ENCODE results near the gene PDSS2.
"Not testable (repeated sequence)": the region's sequence is repeated elsewhere in the genome, so short reads cannot be mapped to it uniquely, and the experiment has no call there.

PDSS2 gene

DNA sequence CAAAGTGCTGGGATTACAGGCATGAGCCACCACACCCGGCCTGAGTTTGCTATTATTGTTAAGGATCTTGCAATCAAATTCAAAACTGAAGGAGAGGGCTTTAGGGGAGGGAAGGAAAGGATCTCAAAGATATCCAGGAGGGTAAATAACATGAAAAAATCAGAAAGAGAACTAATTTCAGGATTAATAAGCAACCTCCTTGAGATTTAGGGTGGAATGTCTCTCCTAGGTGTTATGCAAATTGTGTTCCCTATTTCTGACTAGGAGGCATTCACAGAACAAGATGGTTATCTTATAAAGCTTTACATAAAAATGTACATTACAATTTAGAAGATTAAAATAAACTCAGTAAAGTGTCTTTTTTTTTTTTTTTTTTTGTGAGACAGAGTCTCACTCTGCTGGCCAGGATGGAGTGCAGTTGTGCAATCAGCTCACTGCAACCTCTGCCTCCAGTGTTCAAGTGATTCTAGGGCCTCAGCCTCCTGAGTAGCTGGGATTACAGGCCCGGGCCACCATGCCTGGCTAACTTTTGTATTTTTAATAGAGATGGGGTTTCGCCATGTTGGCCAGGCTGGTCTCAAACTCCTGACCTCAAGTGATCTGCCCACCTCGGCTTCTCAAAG lies 252.0 kb downstream of the PDSS2 start:
- no peak for DNase-seq

DNA sequence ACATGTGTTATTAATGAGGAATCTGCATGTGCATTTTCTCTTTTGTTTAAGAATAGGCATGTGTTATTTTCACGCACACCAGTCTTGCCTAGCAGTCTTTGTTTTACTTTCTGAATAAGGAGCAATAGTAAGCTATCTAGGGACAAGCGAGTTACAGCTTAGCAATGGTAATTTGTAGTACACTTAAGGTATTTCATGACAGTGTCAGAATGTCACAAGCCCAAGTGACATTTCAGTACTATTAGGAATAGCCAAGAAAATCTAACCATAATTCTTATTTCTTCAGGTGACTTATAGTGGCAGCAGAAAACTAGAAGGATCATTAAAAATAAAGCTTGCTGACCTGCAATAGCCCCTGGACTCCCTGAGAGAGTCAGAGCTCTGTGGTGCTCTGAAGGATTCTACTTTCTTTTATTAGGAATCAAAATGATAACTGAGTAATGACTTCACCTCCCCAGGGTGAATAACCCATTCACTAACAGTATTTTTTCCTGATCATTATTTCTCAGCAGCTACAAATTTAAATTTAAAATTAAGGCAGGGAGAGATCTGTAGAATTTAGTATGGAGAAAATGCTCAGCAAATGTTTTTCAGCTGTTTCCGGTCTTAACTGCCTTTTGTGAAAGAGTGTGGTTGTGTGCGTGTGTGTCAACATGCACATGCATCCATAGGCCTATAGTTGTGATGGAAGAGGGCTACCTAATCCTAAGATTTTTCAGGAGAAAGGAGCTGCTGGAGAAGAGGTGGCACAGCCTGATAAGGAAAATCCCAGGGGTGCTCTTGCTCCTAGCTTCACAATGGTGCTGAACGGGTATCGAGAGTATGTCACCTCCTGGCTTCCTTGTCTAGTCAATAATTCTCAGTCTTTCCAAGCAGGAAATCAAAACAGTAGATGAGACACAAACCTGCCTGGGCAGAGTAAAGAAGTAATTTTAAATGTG lies 254.0 kb downstream of the PDSS2 start:
- DNase-seq = no peak

DNA sequence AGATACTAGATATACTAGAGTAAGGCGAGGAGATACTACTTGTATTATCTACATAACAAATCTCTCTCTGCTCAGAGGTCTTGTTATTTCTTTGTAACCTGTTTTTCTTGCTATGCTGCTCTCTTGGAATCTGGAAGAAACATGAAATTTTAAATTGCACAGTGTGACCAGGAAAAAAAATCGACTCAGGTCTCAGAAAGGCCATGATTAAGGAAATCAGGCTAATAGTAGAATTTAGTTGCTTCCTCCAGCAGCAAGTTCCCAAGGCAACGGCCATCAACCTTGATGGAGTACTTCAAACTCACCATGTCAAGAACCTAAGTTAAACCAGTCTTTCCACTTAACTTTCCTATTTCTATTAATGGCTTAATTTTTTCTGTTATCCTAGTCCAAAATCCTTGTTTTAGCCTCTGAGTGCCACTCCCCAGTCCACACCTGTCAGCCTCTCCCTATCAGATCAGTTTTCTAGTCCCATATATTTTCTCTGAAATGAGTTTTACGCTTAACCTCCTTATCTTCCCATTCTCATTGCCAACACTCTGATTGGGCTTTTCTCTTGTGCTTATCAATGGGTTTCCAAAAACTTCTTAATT lies 256.4 kb downstream of the PDSS2 start:
- no peak for DNase-seq

DNA sequence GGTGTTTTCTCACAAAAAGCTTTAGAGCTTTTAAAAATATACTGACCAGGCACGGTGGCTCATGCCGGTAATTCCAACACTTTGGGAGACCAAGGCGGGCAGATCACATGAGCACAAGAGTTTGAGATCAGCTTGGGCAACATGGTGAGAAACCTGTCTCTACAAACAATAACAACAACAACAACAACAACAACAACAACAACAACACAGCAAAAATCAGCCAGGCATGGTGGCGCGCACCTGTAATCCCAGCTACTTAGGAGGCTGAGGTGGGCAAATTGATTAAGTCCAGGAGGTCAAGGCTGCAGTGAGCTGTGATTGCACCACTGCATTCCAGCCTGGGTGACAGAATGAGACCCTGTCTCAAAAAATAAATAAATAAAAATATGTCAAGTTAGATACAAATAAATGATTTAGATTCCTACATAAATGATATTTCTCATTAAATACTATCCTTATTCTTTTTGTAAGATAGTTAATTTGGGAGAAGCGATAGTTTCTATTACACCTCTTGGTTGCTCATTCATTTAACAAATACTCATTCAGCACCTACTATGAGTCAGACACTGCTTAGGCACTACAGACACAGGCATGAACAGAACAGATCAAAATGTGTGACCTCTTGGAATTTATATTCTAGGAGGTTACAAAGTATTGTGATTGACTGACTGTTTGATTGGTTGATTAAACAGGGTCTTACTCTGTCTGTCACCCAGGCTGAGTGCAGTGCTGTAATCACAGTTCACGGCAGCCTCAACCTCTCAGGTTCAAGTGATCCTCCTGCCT lies 260.5 kb downstream of the PDSS2 start:
- no peak for DNase-seq

DNA sequence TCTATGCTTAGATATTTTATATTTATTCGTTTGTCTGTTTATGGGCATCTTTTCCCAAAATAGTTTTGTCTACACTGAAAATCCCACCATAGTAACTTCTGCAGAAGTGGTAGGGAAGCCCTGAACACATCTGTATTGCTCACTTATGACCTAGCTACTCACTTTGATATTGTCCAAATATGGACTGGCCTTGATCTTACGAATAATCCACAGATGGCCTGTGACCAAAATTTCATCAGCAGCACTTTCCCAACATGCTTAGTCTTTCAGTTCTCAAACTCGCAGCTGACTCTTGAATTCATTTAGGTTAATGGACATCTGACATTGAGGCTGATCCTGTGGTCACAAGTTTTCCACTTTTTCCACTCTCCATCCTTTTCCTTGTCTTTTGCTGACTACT lies 263.2 kb downstream of the PDSS2 start:
- DNase-seq = no peak

GRCh38 chr6:107194723-107195122 lies 264.6 kb downstream of the PDSS2 start:
- not testable (repeated sequence) for DNase-seq

- DNase-seq = no peak
Observed at GRCh38 chr6:107192830-107193229, 266.5 kb downstream of the PDSS2 start.

GRCh38 chr6:107187630-107188029 lies 271.7 kb downstream of the PDSS2 start:
- DNase-seq = no peak

DNA sequence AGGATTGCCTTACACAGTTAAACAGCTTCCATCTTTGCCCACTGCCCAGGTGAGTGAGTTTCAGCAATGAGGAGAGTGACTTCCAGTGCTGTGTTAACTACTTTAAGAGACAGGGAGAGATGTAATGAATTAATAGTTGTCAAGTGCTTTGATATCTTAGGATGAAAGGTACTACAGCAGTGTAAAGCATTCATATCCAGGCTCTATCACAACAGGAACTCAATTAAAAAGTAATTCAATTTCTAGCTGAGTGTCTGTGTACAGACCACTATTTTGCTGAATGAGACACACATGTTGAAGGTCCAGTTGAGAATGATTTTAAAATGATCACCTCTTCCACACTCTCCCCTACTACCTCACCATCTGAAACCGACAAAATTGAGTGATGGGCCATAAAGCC lies 273.3 kb downstream of the PDSS2 start:
- no peak for DNase-seq

DNA sequence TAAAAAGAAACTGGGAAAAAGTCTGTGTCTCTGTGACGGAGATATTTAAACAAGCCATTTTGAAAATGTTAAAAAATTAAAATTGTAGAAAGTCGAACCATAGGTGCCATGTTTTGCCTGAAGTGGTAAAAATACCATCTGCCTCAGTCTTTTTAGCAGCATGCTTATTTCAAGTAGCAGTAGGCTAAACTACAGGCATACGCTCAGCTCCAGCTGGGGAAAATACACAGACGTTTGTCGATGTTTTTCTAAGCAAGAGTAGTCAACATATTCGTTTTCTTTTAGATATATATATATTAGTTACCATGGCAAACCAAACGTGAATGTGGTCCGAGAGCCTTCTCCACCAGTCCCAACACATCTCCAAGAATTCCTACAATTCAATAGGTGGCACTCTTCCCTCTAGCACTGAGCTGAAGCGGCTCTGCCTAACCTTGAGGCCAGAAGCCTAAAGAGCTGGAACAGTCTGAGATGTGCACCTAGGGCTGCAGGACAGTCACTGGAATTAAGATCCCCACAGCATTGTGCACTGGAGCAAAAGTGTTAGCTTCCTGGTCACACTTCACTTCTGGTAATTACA lies 273.9 kb downstream of the PDSS2 start:
- DNase-seq = no peak

DNA sequence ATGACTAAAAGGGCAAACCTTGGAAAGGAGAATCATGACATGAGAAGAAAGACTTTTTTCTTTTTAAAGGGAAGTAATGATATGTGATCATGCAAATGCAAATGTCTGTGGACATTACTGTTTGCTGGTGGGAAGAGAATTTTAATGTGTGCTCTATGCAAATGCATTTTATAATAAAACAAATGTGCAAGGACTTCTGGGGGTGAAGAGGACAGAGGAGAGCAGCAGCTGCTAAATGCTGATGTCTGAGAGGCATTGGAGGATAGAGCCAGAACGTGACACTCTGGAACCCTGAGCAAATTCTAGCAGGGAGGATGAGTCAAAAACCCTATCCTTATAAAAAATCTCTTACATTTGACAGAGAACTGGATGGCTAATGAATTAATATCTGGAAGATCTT lies 274.9 kb downstream of the PDSS2 start:
- no peak for DNase-seq

DNA sequence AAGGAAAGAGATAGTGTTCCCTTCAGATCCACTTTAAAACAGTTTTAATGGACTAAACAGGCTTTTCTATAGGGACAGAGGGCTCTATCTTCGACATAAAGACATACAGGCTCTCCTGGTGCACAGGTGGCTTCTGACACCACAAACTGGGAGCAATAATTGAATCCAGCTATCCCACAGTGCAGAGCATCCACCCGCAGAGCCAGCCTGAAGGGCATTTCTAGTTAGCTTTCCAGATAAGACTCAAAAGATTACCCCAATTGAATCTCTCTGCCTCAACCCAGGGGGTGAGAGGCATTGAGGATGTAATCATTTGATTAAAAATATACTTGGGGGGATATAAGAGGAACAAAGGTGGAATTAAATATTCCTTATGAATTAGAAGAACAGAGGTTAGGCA lies 279.3 kb downstream of the PDSS2 start:
- DNase-seq = no peak

DNA sequence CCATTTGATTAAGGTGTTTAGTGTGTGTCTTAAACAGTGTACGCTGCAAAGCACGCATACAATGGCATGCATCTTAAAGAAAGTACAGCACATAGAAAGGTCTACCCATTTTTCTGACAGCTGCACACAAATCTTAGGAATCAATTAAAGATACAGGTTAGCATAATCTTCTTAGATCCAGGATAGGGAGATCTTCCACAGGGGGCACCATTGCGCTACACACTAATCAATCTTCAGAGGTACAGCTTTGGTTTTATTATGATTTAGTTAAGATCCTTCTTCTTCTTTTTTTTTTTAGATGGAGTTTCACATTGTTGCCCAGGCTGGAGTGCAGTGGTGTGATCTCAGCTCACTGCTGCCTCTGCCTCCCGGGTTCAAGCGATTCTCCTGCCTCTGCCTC lies 280.4 kb downstream of the PDSS2 start:
- DNase-seq = no peak

DNA sequence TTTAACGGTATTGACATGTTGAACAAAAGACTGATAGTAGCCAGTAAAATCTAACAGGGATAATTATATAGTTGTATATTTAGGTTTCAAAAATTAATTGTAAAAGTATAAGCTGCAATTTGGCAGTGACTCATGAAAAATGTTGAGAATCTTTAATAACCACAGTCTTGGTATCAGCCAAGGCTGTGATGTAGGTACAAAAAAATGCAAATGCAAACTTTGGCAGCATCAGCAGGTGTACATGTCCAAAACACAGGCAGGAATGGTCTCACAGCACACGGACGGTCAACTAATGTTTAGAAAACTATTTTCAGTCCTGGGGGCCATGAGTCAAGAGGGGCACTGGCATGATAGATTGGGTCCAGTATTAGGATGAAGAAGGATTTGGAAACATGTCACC lies 285.6 kb downstream of the PDSS2 start:
- no peak for DNase-seq

- DNase-seq = no peak
Observed at GRCh38 chr6:107171513-107171912, 287.9 kb downstream of the PDSS2 start.

GRCh38 chr6:107164299-107164698 lies 295.1 kb downstream of the PDSS2 start:
- not testable (repeated sequence) for DNase-seq

- DNase-seq = no peak
Observed at GRCh38 chr6:107161521-107161920, 297.8 kb downstream of the PDSS2 start.

GRCh38 chr6:107156617-107157016 lies 302.7 kb downstream of the PDSS2 start:
- no peak for DNase-seq

GRCh38 chr6:107154801-107155160 lies 304.6 kb downstream of the PDSS2 start:
- no peak for DNase-seq

- no peak for DNase-seq
Observed at GRCh38 chr6:107154131-107154800, 305.1 kb downstream of the PDSS2 start.

DNA sequence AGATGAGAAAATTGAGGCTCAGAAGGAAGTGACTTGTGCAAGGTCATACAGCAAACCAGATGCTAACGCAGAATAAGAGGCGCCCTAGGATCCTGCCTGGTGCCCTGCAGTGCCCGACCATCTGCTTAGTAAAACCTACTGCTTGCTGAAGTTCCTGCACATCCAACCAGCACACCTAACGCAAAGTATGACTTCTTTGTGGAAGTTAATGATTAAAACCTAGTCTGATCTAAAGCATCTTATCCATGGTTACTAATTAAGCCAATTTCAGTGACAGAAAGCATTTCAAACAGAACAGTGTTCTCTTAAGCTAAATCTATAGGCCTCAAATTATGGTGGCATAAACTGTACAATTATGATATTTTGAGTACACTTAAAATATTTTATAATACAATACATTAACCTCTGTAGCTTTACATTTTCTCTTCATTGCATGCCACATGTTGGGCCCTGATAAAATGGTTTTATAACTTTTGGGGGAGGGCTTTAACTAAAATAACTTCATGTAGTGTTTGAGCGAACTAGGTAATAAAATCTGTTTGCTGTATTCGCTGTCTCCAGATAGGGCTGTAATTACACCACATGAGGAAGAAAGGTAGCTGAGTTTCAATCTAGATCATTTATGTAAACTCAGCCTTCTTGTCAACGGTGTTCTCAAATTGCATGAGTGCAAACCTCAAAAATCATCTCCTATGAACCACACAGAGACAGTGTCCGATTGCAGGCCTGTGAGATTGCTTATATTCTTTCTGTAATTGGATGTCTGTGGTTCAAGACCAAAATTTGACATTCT lies 306.5 kb downstream of the PDSS2 start:
- DNase-seq = no peak

Measured in NCI-H2081 treated with DMSO at 0.1 percent for 48 hours (cell line).